Measurements from ENCODE around the gene TIPRL.

The TIPRL gene

DNA sequence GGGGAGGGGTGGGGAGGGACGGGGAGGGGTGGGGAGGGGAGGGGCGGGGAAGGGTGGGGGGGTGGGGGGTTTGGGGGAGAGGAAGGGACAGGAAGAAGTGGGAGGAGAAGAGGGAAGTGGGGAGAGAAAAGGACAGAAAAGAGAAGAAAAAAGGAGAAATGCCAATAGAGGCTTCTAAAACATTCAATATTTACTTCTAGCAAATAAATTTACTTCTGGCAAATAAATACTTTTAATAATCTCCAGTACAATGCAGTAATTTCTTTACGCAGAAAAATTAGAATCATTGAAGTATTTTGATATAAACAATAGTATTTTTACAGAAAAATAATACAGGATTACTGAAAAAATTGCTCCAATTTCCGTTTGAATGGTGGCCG, 32.6 kb upstream of the TIPRL start:
- no peaks in the 10 kb centered on the region for H3K36me3 ChIP-seq (ENCODE audit: control insufficient read depth in 1 of 2, insufficient read depth in 2 of 2, low read length in 2 of 2)
- H3K79me1 ChIP-seq (ENCODE audit: low read length) = no peaks in the 10 kb centered on the region
- no peak overlapping the region for H4K8ac ChIP-seq (ENCODE audit: low read depth, low read length)
- H3K14ac ChIP-seq (ENCODE audit: low read length) = no peak overlapping the region
- H3K27me3 ChIP-seq (ENCODE audit: insufficient read depth, low read length) = no peaks in the 10 kb centered on the region
- no peaks in the 10 kb centered on the region for H3K79me2 ChIP-seq (ENCODE audit: control insufficient read depth, insufficient read depth, low read length, poor library complexity)
- no peak overlapping the region for H3K4me2 ChIP-seq (ENCODE audit: low read length)
- H3K4me1 ChIP-seq (ENCODE audit: control insufficient read depth in 1 of 2, insufficient read depth in 2 of 2, low read length in 2 of 2) = no peaks in the 10 kb centered on the region
- H3K18ac ChIP-seq (ENCODE audit: low read length) = no peak overlapping the region
- H3K23ac ChIP-seq (ENCODE audit: low read length) = no peak overlapping the region
- H3K4me3 ChIP-seq (ENCODE audit: low read depth, low read length) = no peak overlapping the region
- WGBS (ENCODE audit: extremely low coverage, insufficient coverage, insufficient read length) = 100% methylated on average over 1 of the region's 5 CpGs
- no peak overlapping the region for H3K9ac ChIP-seq (ENCODE audit: low read length)
- no peak overlapping the region for H4K12ac ChIP-seq (ENCODE audit: low read depth, low read length)
- no peak overlapping the region for H2BK120ac ChIP-seq (ENCODE audit: insufficient read depth, low read length, poor library complexity)
- no peak overlapping the region for H3K4ac ChIP-seq (ENCODE audit: low read depth, low read length)
- H4K91ac ChIP-seq (ENCODE audit: low read depth, low read length) = no peak overlapping the region
- no peak overlapping the region for H2AK5ac ChIP-seq (ENCODE audit: low read length)
- H3K9me3 ChIP-seq (ENCODE audit: insufficient read depth, low read depth, low read length) = no peaks in the 10 kb centered on the region
- no peak overlapping the region for H2BK12ac ChIP-seq (ENCODE audit: low read length)
- DNase-seq = no peak
- H3K27ac ChIP-seq (ENCODE audit: low read depth, low read length) = no peak overlapping the region
- H2BK5ac ChIP-seq (ENCODE audit: low read depth, low read length, poor library complexity) = no peak overlapping the region
- no peak overlapping the region for H2AFZ ChIP-seq (ENCODE audit: insufficient read depth, low read length, poor library complexity)

DNA sequence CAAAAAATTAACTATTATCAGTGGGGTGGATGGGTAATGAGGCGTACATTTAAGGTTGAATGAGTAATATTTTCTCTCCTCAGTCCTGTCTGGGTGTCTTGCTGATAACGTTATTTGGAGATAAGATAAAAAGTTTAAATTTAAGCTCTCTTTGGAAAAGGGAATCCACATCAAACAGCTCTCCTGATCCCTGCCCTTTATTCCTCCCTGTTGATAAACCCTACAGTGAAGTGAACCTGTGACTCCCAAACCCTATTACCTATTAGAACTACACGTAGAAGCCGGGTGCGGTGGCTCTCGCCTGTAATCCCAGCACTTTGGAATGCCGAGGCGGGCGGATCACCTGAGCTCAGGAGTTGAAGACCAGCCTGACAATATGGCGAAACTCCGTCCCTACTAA, 32.1 kb upstream of the TIPRL start:
- Histone ChIP-seq H3K27ac (ENCODE audit: low read depth, low read length) (no peak overlapping the region), H3K4me1 (ENCODE audit: control insufficient read depth in 1 of 2, insufficient read depth in 2 of 2, low read length in 2 of 2) (no peaks in the 10 kb centered on the region), H2AK5ac (ENCODE audit: low read length) (no peak overlapping the region)

DNA sequence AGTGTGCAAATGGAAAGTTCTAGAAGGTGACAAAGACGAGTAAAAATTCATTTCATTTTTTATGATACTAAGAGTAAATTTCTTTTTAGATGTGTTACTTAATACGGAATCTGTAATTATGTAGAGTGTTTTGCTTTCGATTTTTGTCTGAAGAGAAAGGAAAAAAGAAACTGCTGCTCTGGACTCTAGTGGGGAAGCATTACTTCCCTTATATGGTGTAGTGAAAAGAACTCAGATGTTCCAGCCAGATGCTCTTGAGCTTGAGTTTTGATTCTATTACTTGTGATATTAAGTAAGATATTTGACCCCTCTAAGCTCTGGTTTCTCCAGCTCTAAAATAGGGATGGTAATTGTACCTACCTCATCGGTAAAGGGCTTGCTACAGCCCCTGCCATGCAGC, 29.8 kb upstream of the TIPRL start:
- Histone ChIP-seq H3K4me3 (ENCODE audit: low read depth, low read length) (no peak overlapping the region), H2AFZ (ENCODE audit: insufficient read depth, low read length, poor library complexity) (no peak overlapping the region), H3K4ac (ENCODE audit: low read depth, low read length) (no peak overlapping the region), H3K18ac (ENCODE audit: low read length) (no peak overlapping the region), H3K4me2 (ENCODE audit: low read length) (no peak overlapping the region), H2AK5ac (ENCODE audit: low read length) (no peak overlapping the region), H4K12ac (ENCODE audit: low read depth, low read length) (no peak overlapping the region), H3K79me1 (ENCODE audit: low read length) (no peaks in the 10 kb centered on the region), H3K27me3 (ENCODE audit: insufficient read depth, low read length) (no peaks in the 10 kb centered on the region), H3K9me3 (ENCODE audit: insufficient read depth, low read depth, low read length) (no peaks in the 10 kb centered on the region), H3K4me1 (ENCODE audit: control insufficient read depth in 1 of 2, insufficient read depth in 2 of 2, low read length in 2 of 2) (no peaks in the 10 kb centered on the region), H2BK12ac (ENCODE audit: low read length) (no peak overlapping the region), H2BK120ac (ENCODE audit: insufficient read depth, low read length, poor library complexity) (no peak overlapping the region), H3K14ac (ENCODE audit: low read length) (no peak overlapping the region), H4K8ac (ENCODE audit: low read depth, low read length) (no peak overlapping the region), H3K9ac (ENCODE audit: low read length) (no peak overlapping the region), H3K23ac (ENCODE audit: low read length) (no peak overlapping the region), H4K91ac (ENCODE audit: low read depth, low read length) (no peak overlapping the region), H3K79me2 (ENCODE audit: control insufficient read depth, insufficient read depth, low read length, poor library complexity) (no peaks in the 10 kb centered on the region), H2BK5ac (ENCODE audit: low read depth, low read length, poor library complexity) (no peak overlapping the region), H3K36me3 (ENCODE audit: control insufficient read depth in 1 of 2, insufficient read depth in 2 of 2, low read length in 2 of 2) (no peaks in the 10 kb centered on the region), H3K27ac (ENCODE audit: low read depth, low read length) (no peak overlapping the region)
- DNase-seq = no peak
- no CpG with 5 or more reads among the region's 4 CpGs for WGBS (ENCODE audit: extremely low coverage, insufficient coverage, insufficient read length)

More for the DNA sequence above, 32.1 kb upstream of the TIPRL start:
- Histone ChIP-seq H3K23ac (ENCODE audit: low read length) (no peak overlapping the region), H3K36me3 (ENCODE audit: control insufficient read depth in 1 of 2, insufficient read depth in 2 of 2, low read length in 2 of 2) (no peaks in the 10 kb centered on the region), H2BK120ac (ENCODE audit: insufficient read depth, low read length, poor library complexity) (no peak overlapping the region), H2BK5ac (ENCODE audit: low read depth, low read length, poor library complexity) (no peak overlapping the region), H3K4me3 (ENCODE audit: low read depth, low read length) (no peak overlapping the region), H3K9me3 (ENCODE audit: insufficient read depth, low read depth, low read length) (no peaks in the 10 kb centered on the region), H4K8ac (ENCODE audit: low read depth, low read length) (no peak overlapping the region), H2BK12ac (ENCODE audit: low read length) (no peak overlapping the region), H4K12ac (ENCODE audit: low read depth, low read length) (no peak overlapping the region), H4K91ac (ENCODE audit: low read depth, low read length) (no peak overlapping the region), H3K14ac (ENCODE audit: low read length) (no peak overlapping the region), H3K4ac (ENCODE audit: low read depth, low read length) (no peak overlapping the region), H3K79me1 (ENCODE audit: low read length) (no peaks in the 10 kb centered on the region), H2AFZ (ENCODE audit: insufficient read depth, low read length, poor library complexity) (no peak overlapping the region), H3K9ac (ENCODE audit: low read length) (no peak overlapping the region), H3K18ac (ENCODE audit: low read length) (no peak overlapping the region), H3K4me2 (ENCODE audit: low read length) (no peak overlapping the region), H3K79me2 (ENCODE audit: control insufficient read depth, insufficient read depth, low read length, poor library complexity) (no peaks in the 10 kb centered on the region), H3K27me3 (ENCODE audit: insufficient read depth, low read length) (no peaks in the 10 kb centered on the region)
- no CpG with 5 or more reads among the region's 11 CpGs for WGBS (ENCODE audit: extremely low coverage, insufficient coverage, insufficient read length)
- DNase-seq = no peak

DNA sequence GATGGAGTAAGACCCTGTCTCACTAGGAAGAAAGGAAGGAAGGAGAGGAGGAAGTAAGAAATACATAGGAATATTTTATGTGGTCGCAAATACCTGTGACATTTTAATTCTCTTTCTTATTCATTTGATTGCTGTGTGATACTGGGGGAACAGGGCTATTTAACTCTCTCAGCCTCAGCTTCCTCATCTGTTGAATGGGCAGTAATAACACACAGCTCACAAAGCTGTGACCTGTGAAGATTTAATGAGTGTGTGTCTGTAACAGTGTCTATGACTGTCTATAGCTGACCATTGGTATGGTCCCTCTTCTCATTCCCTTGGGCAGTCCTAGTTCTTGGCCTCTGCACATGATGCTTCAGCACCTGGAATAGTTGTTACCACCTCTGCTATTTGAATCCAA, 28.5 kb upstream of the TIPRL start:
- Histone ChIP-seq H4K8ac (ENCODE audit: low read depth, low read length) (no peak overlapping the region), H2AFZ (ENCODE audit: insufficient read depth, low read length, poor library complexity) (no peak overlapping the region), H4K91ac (ENCODE audit: low read depth, low read length) (no peak overlapping the region), H3K9ac (ENCODE audit: low read length) (no peak overlapping the region), H2BK120ac (ENCODE audit: insufficient read depth, low read length, poor library complexity) (no peak overlapping the region), H3K36me3 (ENCODE audit: control insufficient read depth in 1 of 2, insufficient read depth in 2 of 2, low read length in 2 of 2) (no peaks in the 10 kb centered on the region), H3K14ac (ENCODE audit: low read length) (no peak overlapping the region), H3K18ac (ENCODE audit: low read length) (no peak overlapping the region), H4K12ac (ENCODE audit: low read depth, low read length) (no peak overlapping the region), H3K4ac (ENCODE audit: low read depth, low read length) (no peak overlapping the region), H3K27me3 (ENCODE audit: insufficient read depth, low read length) (no peaks in the 10 kb centered on the region), H3K9me3 (ENCODE audit: insufficient read depth, low read depth, low read length) (no peaks in the 10 kb centered on the region), H3K4me3 (ENCODE audit: low read depth, low read length) (no peak overlapping the region), H3K79me1 (ENCODE audit: low read length) (no peaks in the 10 kb centered on the region), H3K23ac (ENCODE audit: low read length) (no peak overlapping the region), H3K79me2 (ENCODE audit: control insufficient read depth, insufficient read depth, low read length, poor library complexity) (no peaks in the 10 kb centered on the region), H3K27ac (ENCODE audit: low read depth, low read length) (no peak overlapping the region), H2BK5ac (ENCODE audit: low read depth, low read length, poor library complexity) (no peak overlapping the region), H2BK12ac (ENCODE audit: low read length) (no peak overlapping the region), H3K4me1 (ENCODE audit: control insufficient read depth in 1 of 2, insufficient read depth in 2 of 2, low read length in 2 of 2) (no peaks in the 10 kb centered on the region), H2AK5ac (ENCODE audit: low read length) (no peak overlapping the region), H3K4me2 (ENCODE audit: low read length) (no peak overlapping the region)
- no CpG with 5 or more reads among the region's 1 CpG for WGBS (ENCODE audit: extremely low coverage, insufficient coverage, insufficient read length)
- DNase-seq = no peak
